Cardiac septum (tissue), 1 donor: ENCODE results near the gene IFNGR1. TPM values are rescaled to one million over a fixed set of nuclear protein-coding genes. Genes with fewer than 3 reads are reported as not detected.
"Not testable (repeated sequence)": the region's sequence is repeated elsewhere in the genome, so short reads cannot be mapped to it uniquely, and the experiment has no call there.

Experiments
- DNase-seq: peaks from one replicate; pipeline ENCODE4 v3.0.0-alpha.2; 2020; ENCODE audit warnings: low spot score
- intact Hi-C: fragments of 100-400 bp; cut with DNase I; formaldehyde crosslinking; loops from one replicate; pipeline ENCODE4 v1.14.0; 2022
- total RNA-seq: library from RNA; stranded (reverse); fragmentation: NEBNext Ultra II Directional; extraction: Animal tissue kit (Norgen Biotek cat#: 25700); gene quantifications from one replicate; pipeline ENCODE4 v1.2.1, GENCODE V29; 2021
- donor health status: DM: no; HTN: no; CAD: no.

IFNGR1 gene
- total RNA-seq, 1 donor from 2014 or later: 60.1 TPM

- intact Hi-C loops: loop anchor here (5.0 kb wide), 1 partner anchor 95 kb away; no protein-coding TSS in a partner anchor
- DNase-seq: no peak
Observed at GRCh38 chr6:137216875-137217553, 2.2 kb downstream of the IFNGR1 start.

- DNase-seq: no peak
- intact Hi-C loops: loop anchor here (5.0 kb wide), 1 partner anchor 96 kb away; no protein-coding TSS in a partner anchor
Observed at GRCh38 chr6:137216106-137216505, 3.1 kb downstream of the IFNGR1 start.

- intact Hi-C loops: loop anchor here (5.0 kb wide), 1 partner anchor 97 kb away; no protein-coding TSS in a partner anchor
- DNase-seq: not testable (repeated sequence)
Observed at GRCh38 chr6:137215630-137216029, 3.6 kb downstream of the IFNGR1 start.

GRCh38 chr6:137214931-137215330 lies 4.3 kb downstream of the IFNGR1 start:
- DNase-seq: no peak
- intact Hi-C loops: loop anchor here (5.0 kb wide), 1 partner anchor 97 kb away; no protein-coding TSS in a partner anchor

- no peak for DNase-seq
- intact Hi-C loops: no loop called here
Observed at GRCh38 chr6:137213813-137214212, 5.4 kb downstream of the IFNGR1 start.

- intact Hi-C loops: no loop called here
- DNase-seq: no peak
Observed at GRCh38 chr6:137213331-137213740, 5.8 kb downstream of the IFNGR1 start.

- no peak for DNase-seq
- intact Hi-C loops: no loop called here
Observed at GRCh38 chr6:137211910-137212309, 7.3 kb downstream of the IFNGR1 start.

- DNase-seq: no peak
- intact Hi-C loops: no loop called here
Observed at GRCh38 chr6:137210903-137211302, 8.3 kb downstream of the IFNGR1 start.

- intact Hi-C loops: no loop called here
Observed at GRCh38 chr6:137208279-137208678, 10.9 kb downstream of the IFNGR1 start.

GRCh38 chr6:137207457-137207856 lies 11.7 kb downstream of the IFNGR1 start:
- intact Hi-C loops, DNase-seq: not testable (repeated sequence)

More at GRCh38 chr6:137208279-137208678, 10.9 kb downstream of the IFNGR1 start:
- no peak for DNase-seq

- no peak for DNase-seq
- intact Hi-C loops: no loop called here
Observed at GRCh38 chr6:137206577-137206976, 12.6 kb downstream of the IFNGR1 start.

GRCh38 chr6:137203256-137203655 lies 15.9 kb downstream of the IFNGR1 start:
- no peak for DNase-seq
- intact Hi-C loops: loop anchor here (5.0 kb wide), 1 partner anchor 106 kb away; no protein-coding TSS in a partner anchor

- no peak for DNase-seq
- intact Hi-C loops: loop anchor here (5.0 kb wide), 1 partner anchor 105 kb away; no protein-coding TSS in a partner anchor
Observed at GRCh38 chr6:137202078-137202477, 17.1 kb downstream of the IFNGR1 start.

- intact Hi-C loops: loop anchor here (5.0 kb wide), 1 partner anchor 104 kb away; no protein-coding TSS in a partner anchor
- DNase-seq: no peak
Observed at GRCh38 chr6:137201006-137201405, 18.2 kb downstream of the IFNGR1 start.

GRCh38 chr6:137200288-137200687 lies 18.9 kb downstream of the IFNGR1 start:
- DNase-seq: no peak
- intact Hi-C loops: loop anchor here (5.0 kb wide), 1 partner anchor 103 kb away; no protein-coding TSS in a partner anchor

GRCh38 chr6:137197684-137198645 lies 21.2 kb downstream of the IFNGR1 start:
- intact Hi-C loops: no loop called here

GRCh38 chr6:137193256-137194070 lies 25.7 kb downstream of the IFNGR1 start:
- intact Hi-C loops: no loop called here
- DNase-seq: no peak

More at GRCh38 chr6:137197684-137198645, 21.2 kb downstream of the IFNGR1 start:
- no peak for DNase-seq

GRCh38 chr6:137192821-137193220 lies 26.4 kb downstream of the IFNGR1 start:
- intact Hi-C loops: no loop called here
- no peak for DNase-seq

- intact Hi-C loops: no loop called here
- no peak for DNase-seq
Observed at GRCh38 chr6:137191670-137192069, 27.5 kb downstream of the IFNGR1 start.
